Stimulated activated CD4-positive, alpha-beta T cell treated with anti-CD3 and anti-CD28 coated beads, Interleukin-4, amount 100 ng/mL, for 24 hours (primary cell): ENCODE data around the gene RFTN1.

Source experiments
- DNase-seq: peaks from one replicate; pipeline ENCODE4 v3.0.0-alpha.2; 2020

RFTN1 gene

GRCh38 chr3:16428612-16429011 lies 84.9 kb downstream of the RFTN1 start:
- DNase-seq = no peak

- DNase-seq = no peak
These were observed 86.2 kb downstream of the RFTN1 start for GRCh38 chr3:16427103-16427965.

- no peak for DNase-seq
These were observed 86.8 kb downstream of the RFTN1 start for GRCh38 chr3:16426665-16427064.

GRCh38 chr3:16426029-16426400 lies 87.5 kb downstream of the RFTN1 start:
- no peak for DNase-seq

- no peak for DNase-seq
These were observed 88.0 kb downstream of the RFTN1 start for GRCh38 chr3:16425398-16426028.

GRCh38 chr3:16423947-16424673 lies 89.4 kb downstream of the RFTN1 start:
- DNase-seq = no peak

GRCh38 chr3:16423298-16423697 lies 90.2 kb downstream of the RFTN1 start:
- DNase-seq = no peak

GRCh38 chr3:16419640-16420241 lies 93.8 kb downstream of the RFTN1 start:
- no peak for DNase-seq

GRCh38 chr3:16417945-16418739 lies 95.4 kb downstream of the RFTN1 start:
- DNase-seq = no peak

GRCh38 chr3:16415911-16416476 lies 97.5 kb downstream of the RFTN1 start:
- DNase-seq = no peak

GRCh38 chr3:16413321-16413720 lies 100.2 kb downstream of the RFTN1 start:
- no peak for DNase-seq

GRCh38 chr3:16412192-16412800 lies 101.2 kb downstream of the RFTN1 start:
- no peak for DNase-seq

- DNase-seq = no peak
These were observed 102.1 kb downstream of the RFTN1 start for GRCh38 chr3:16411441-16411840.

GRCh38 chr3:16410659-16411058 lies 102.8 kb downstream of the RFTN1 start:
- DNase-seq = no peak

GRCh38 chr3:16409032-16409431 lies 104.5 kb downstream of the RFTN1 start:
- DNase-seq = no peak

- DNase-seq = no peak
These were observed 106.1 kb downstream of the RFTN1 start for GRCh38 chr3:16407366-16407765.

GRCh38 chr3:16406579-16406978 lies 106.9 kb downstream of the RFTN1 start:
- no peak for DNase-seq

GRCh38 chr3:16406166-16406565 lies 107.3 kb downstream of the RFTN1 start:
- no peak for DNase-seq

GRCh38 chr3:16404349-16404895 lies 109.1 kb downstream of the RFTN1 start:
- DNase-seq = no peak

GRCh38 chr3:16402451-16402850 lies 111.0 kb downstream of the RFTN1 start:
- DNase-seq = no peak

GRCh38 chr3:16401273-16401672 lies 112.2 kb downstream of the RFTN1 start:
- no peak for DNase-seq
